GM20431 (cell line): Measurements from ENCODE around the gene JAML.

Experiments
- in situ Hi-C: fragments of 300-500 bp; cut with MseI, MboI; formaldehyde crosslinking; loops from one replicate; pipeline ENCODE4 v1.15.0; 2020; ENCODE audit warnings: low sequenced_read_pairs; ENCODE audit not compliant: unreplicated experiment

JAML gene

DNA sequence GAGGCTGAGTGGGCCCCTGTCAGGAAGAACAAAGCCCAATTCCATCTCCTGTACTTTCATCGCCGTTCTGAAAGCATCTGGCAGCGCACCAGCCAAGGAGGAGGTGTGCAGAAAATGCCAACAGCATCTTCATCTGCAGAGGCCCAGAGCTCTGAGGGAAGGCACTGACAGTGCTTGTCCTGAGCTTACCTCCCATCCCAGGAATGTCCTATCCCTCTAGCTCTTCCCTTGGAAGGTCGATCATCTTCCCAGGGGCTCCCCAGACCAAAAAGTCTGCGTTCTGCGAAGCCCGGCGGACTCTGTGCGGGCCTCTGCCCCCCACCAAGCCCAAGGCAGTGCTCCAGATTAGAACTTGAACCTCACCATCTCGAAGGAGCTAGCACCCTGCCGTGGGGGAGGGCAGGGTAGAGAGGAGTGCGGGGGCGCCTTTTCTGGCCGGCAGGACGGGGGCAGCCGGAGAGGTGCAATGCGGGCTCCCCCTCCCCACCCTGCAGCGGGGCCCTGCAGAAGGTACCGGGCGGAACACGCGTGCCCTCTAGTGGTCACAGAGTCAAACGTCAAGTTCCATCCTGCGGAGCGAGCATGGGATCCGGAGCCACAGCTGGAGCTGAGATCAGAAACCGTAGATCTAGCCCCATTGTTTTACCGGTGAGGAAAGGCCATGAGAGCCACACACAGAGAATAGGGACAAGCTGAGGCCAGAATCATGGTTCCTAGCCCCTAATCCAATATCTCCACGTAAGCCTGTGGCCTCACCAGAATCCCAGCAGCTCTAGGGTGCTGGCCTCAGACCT lies 53.3 kb downstream of the JAML start:
- in situ Hi-C loops, result no loop called here

DNA sequence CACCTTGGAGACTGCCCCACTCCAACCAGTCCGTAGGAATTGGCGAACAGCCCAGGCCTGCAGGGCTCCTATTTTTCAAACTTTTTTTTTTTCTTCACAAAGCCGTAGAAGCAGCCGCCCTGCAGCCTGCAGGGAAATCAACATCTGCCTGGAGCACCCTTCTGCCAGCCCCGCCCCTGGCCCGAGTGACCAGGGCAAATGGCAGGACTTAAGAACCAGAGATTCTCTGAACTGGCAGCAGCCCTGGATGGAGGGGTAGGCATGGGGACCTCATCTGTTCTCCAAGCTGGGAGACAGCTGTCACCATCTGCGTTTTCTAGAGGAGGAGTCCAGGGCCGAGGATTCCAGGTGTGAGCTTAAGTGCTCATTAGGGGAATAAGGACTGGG lies 53.9 kb downstream of the JAML start:
- in situ Hi-C loops, result no loop called here

DNA sequence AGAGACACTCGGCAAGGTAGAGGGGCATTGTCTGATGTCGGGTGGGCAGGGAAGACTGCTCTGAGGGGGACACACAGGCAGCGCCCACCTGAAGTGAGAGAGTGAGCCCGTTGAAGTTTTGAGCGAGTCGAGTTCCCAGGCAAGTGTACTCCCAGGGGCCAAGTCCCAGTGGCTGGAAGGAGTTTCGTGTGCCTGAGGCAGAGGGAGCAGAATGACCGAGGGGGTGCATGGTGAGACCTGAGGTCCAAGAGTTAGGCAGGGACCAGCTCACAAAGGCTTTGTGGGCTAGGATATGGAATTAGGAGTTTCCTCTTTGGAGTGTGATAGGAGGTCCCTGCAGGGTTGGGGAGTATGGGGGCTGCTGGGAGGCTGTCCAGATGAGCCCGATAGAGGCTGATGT lies 54.6 kb downstream of the JAML start:
- in situ Hi-C loops, result no loop called here

DNA sequence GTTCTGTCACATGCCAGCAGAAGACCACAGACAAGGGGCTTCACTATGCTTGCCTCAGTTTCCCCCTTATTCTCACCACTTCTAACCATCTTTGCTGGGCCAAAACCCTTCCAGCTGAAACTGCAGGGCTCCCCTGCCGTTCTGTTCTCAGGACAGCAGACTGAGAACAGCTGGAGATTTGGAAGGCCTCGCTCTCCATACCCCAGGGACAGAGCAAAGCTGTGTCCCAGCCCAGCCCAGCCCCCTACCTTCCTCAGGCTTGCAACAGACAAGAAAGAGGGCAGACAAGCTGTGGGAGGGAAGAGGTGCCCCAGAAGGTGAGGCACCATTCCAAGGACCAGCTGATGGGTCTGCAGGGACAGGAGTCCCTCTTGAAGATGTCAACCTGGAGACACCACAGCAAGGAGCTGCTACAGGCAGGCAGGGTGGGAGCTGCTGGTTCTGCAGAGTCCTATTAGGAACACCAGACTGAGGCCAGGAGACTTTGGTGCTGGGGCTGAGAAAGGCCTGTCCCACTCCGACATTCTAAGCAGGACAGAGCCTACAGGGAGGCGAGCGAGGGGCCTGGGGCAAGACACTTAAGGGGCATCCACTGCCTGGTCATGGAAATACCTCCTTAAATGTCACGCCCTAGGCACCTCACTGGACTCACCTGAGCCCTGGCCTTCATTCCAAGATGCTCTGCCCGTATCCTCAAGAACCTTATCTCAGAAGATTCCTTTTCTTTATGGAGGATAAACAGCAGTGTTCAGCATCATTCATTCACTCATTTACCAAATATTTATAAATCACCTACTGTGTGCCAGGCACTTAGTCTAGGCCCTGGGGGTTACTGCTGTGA lies 55.3 kb downstream of the JAML start:
- in situ Hi-C loops, result no loop called here

DNA sequence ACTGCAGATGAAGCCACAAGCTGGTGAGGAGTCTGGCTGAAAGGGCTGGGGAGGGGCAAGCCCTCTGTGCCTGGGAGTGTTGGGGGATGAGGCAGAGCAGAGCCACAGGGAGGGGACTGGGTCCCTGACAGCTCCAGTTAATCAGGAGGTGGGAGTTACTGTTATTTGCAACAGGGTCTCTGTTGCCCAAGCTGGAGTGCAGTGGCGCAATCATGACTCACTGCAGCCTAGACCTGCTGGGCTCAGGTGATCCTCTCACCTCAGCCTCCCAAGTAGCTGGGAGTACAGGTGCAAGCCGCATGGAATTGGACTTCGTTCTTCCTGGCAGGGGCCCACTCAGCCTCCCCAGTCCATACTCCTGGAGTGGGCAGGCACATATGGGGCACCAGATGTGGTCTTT lies 56.1 kb downstream of the JAML start:
- in situ Hi-C loops, result no loop called here

DNA sequence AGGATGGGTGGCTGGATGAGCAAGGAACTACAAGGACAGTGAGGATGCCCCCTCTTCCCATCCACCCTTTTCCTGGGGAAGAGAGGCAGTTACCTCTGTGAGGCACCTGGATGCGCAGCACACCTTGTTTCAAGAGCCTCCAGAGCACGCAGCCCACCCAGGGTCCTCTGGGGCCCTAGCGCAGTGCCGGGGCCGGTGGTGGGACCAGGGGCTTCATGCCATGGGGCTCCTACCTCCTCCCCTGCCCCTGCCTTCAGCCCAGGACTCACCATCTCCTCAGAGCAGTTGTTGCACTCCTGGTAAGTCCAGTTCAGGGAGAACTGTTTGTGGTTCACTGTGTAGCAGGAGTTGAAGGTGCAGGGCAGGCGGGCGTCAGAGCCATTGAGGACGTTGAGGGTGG lies 56.5 kb downstream of the JAML start:
- in situ Hi-C loops, result no loop called here

DNA sequence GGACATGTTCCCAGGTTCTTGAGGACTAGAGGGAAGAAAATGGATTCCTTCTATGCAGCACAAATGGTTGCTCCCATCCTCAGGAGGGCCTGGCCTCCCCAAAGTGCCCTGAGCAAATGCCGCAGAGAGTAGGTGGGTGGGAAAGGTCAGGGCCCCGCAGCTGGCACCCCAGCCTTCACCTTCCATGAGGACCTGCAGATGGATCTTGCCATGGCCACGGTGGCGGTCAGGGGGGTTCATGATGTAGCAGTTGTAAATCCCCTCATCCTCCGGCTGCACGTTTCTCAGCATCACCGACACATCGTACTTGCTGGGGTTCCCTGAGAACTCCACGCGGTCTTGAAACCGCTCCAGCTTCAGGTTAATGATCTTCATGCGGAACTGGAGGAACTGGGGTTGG lies 56.9 kb downstream of the JAML start:
- in situ Hi-C loops, result no loop called here

DNA sequence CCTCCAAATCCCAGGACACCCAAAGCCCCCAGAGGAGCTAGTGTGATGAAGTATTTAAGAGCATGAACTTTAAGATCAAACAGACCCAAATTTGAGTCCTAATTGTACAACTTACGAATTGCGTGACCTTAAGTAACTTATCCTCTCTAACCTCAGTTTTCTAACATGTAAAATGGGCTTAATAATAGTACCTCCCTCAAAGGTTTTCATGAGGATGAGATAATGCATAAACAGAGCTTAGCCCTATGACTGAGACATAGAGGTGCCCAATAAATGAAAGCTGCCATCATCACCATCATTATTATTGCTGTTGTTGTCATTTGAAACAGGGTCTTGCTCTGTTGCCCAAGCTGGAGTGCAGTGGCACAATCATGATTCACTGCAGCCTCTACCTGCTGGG lies 57.6 kb downstream of the JAML start:
- in situ Hi-C loops, result no loop called here

DNA sequence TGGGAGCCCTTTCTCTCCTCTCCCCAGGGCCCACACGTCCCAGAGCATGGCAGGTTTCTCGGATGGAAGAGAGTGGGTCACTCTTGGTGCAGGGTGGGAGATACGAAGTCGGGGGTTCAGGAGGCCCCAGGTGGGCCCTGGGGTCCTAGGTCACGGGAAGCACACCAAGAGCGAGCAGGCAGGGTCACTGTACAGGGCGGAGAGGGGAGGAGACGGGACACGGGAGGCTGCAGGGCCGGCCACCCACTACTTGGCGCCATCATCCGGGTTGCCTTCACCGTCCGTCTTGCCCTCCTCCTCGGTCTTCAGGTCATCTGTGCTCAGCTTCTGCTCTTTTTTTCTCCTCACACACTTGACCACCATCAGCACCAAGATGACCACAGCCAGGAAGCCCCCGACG lies 58.2 kb downstream of the JAML start:
- in situ Hi-C loops, result no loop called here

DNA sequence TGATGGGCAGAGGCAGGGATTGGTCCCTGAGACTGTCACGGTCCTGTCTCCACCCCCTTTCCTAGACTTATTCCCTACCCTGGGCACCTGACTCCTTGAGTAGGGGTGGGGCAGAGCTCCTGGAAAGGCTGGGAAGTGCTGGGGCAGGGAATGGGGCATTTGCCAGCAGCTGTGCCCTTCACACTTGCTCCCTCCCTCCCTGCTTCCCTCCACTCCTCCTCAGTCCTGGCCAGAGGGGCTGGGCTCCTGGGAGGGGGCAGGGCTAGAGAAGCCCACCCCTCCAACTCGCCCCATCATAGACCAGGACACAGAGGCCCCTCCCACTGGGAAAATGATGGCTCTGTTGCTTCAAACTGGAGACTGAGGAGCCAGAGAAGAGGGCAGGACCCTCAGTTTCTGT lies 59.9 kb downstream of the JAML start:
- in situ Hi-C loops, result no loop called here

DNA sequence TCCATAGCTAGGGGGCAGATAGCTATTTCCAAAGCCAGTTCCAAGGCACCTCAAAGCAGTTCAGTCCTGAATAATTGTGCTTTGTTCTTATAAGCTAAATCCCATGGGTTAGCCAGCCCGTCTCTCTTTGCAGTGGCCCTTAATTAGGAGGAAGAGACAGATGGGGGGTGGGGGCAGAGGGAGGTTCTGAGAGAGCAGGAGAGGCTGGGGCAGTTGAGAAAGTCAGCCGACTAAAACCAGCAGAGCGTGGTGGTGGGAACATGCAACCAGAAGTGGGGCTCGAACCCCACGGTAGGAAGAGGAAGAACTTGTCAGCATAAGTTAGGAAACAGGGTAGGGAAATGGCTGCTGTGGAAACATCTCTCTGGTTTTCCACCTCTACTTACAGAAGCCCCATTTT lies 61.3 kb downstream of the JAML start:
- in situ Hi-C loops, result no loop called here

DNA sequence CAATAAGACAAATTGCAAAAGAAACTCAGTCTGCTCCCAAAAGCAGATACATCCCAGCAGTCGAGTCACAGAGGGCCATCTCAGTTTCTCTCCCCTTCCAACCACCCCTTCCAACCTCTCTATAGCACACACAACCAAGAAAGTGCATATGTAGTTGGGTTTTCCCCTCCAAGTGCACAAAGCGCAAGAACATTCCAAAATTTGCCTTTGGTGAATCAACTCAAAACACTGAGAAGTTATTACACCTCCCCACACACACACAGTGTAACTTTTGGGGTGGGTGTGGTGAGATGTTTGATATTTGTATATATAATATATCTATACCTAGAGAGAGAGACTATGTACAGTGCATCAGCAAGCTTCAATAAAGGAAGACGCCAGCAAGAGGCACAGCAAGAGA lies 62.0 kb downstream of the JAML start:
- in situ Hi-C loops, result no loop called here

DNA sequence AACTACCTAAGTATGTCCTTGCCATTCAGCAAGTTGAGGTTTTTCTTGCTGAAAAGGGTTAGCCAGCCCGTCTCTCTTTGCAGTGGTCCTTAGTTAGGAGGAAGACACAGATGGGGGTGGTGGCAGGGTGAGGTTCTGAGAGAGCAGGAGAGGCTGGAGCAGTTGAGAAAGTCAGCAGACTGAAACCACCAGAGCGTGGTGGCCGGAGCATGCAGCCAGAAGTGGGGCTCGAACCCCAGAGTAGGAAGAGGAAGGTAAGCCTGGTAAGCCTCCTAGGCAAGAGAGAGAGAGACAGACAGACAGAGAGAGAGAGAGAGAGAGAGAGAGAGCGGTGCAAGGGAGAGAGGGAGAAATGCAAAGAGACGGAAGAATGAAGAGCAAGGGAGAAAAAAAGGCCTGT lies 63.0 kb downstream of the JAML start:
- in situ Hi-C loops, result no loop called here

DNA sequence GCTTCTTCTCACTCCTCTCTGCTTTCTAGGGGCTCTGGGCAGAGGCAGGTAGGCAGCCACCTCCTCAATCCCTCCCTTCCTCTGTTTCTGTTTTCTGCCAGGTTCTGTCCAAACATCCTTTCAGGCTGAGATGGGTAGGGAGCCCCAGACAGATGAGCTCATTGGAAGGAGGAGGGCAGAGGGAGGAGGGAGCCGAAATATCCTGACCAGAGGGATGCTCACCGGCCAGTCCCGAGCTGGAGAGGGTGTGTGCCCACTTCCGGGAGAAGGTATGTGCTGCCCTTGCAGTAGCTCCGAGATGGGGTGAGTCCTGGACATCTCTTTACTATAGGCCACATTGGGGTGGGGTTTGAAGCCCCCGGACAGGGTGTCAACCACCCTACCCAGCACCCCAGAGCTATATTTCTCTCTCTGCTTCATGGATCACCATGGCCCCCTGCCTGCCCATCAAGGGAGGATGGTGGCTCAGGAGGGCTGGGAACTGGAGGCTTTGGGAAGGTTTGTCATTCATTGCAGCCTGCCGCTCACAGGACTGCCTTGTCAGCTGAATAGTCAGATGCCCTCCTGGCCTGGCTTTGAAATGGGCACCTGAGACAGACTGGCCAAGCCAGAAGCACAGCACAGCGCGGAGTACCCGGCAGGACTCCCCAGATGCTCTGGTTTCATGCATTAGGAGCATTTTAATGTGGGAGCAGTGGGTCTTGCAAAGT lies 67.5 kb downstream of the JAML start:
- in situ Hi-C loops, result no loop called here

DNA sequence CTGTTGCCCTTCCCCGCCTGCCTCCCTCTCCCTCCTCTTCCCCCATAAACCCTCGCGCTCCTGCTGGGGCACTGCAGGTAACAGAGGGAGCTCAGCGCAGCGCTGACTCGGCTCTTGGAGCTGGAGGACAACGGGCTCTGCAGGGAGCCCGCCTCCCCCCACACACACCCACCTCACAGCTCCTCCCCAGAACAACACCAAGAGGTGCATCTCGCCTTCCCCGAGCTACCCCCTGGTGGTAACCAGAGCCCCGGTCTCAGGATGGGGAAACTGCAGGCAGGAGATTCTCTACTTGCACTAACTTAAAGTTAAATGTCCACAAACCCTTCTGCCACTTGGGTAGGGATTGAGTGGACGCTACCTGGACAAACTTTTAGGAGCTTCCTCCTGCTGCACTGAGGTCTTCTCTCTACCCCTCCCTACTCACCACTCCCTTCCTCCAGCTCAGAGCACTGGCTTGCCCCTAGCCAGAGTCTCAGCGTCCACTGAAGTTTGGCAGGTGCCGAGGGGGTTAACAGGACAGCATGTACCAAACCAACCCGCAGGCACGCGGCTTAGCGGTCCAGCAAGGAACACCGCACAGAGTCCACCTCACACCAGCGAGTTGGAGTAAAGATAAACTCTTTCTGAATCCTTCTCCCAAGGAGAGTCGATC lies 68.2 kb downstream of the JAML start:
- in situ Hi-C loops, result no loop called here

DNA sequence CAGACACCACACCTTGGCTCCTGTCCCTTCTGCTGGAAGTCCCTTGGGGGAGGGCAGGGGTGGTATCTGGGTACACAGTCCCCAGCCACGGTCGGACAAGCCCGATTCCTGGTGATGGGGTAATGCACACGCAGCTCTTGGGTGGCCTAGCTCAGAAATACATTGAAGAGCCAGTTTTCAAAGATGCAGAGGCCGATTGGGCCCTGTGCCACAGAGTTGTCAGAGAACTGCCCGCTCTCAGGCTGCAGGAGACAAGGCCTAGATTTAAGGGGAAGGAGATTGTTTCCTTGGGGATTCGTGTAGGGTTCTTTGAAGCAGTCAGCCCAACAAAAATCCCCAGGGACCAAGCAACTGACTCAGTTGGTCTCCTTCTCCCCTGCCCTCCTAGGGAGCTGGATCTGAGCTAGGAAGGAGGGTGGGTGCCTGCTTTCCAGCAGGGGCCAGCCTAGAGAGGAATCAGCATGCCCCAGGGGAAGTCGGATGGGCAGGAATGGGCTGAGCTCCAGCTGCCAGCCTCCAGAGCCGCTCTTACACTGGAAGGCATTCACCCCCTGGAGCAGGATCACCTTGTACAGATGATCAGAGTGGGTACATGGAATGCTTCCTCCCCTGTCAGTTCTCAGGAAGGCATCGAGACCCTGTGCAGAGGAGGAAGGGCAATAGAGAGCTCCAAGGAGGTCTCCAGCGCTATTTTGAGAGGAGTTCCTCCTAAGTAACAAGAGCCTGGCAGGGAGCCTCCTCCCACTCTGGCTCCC lies 68.9 kb downstream of the JAML start:
- in situ Hi-C loops, result no loop called here

DNA sequence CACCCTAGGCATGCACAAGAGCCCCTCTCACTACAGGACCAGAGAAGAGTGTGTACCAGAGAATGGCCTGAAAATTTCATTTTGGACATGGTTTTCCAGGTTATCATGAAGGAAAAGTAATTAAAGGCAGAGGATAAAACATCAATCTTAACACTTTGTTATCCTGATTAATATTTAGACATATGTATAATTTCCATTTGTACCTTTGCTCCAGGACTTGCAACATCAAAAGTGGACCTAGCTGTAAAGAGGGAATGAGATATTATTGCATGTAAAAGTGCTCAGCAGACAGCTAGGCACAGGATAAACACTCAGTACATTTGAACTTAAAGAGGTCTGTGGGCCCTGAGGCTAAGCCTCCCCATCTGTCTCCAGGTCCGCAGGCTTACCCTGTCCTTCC lies 70.2 kb downstream of the JAML start:
- in situ Hi-C loops, result no loop called here

DNA sequence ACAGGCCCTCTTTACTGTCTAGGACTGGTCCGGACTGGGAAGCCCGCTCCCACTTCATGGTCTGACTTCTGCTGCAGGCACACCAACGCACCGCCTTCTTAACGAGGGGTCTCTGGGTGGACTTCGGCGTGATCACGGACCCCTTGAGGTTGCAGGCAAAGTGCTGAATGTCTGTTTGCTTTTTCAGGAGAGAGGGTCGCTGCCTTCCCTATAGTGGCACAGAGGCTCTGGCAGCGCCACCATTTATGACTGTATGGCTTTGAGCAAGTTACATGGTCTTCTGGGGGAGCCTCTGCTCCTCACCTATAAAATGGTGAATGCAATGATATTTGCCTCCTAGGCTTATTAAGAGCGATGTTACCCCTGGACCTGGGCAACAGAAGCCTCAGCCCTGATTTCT lies 70.8 kb downstream of the JAML start:
- in situ Hi-C loops, result no loop called here

DNA sequence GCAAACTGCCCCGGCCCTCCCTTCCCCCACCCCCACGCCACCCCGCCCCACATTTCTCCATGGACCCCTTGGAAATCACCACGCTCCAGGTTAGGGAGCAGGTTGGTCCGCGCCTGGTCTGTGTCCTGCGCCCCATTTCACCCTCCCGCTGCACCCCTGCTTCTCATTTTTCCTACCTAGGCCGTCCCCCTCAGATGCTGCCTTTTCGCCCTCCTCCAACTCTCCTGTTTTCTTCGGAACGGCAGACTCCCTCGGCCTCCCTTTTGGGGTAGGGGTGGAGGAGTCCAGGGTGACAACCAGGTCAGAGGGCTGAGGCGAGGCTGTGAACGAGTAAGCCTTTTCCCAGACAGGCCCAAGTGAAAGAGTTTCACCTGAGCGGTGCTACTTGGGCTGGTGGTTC lies 71.3 kb downstream of the JAML start:
- in situ Hi-C loops, result no loop called here
